Gastrocnemius medialis (tissue), 4 donors: Measurements from ENCODE around the gene CAVIN2. TPM values are rescaled to one million over a fixed set of nuclear protein-coding genes. Genes with fewer than 3 reads are reported as not detected.

Experiments used
- ATAC-seq, 2 donors: fragments of 150-250 bp; one replicate each; pipeline ENCODE4 v1.9.1; 2016
- DNase-seq, 2 donors: peaks; one replicate each; pipeline ENCODE4 v3.0.0-alpha.2; 2019
- H3K27ac ChIP-seq, 4 donors: fragments of 200-600 bp; sonication (generic); 1 replicate in 1 of 4; 2 replicates in 3 of 4; pipeline ENCODE4 v1.5.1; 2016 to 2018; ENCODE audit warnings: mild to moderate bottlenecking in 2 of 4, moderate library complexity in 1 of 4
- H3K27me3 ChIP-seq, 3 donors: fragments of 200-600 bp; sonication (generic) in 2 of 3; 1 replicate in 1 of 3; 2 replicates in 2 of 3; pipeline versions ENCODE4 v1.5.1 to v1.6.0; 2016 to 2019; ENCODE audit warnings: mild to moderate bottlenecking in 1 of 3, moderate library complexity in 1 of 3
- H3K36me3 ChIP-seq, 2 donors: fragments of 200-600 bp; sonication (generic) in 1 of 2; one replicate each; pipeline ENCODE4 v1.5.1; 2017 to 2018
- H3K4me1 ChIP-seq, 2 donors: fragments of 200-600 bp; sonication (generic) in 1 of 2; one replicate each; pipeline ENCODE4 v1.5.1; 2016 to 2017; ENCODE audit warnings: mild to moderate bottlenecking in 2 of 2
- H3K4me3 ChIP-seq, 4 donors: fragments of 200-600 bp; sonication (generic) in 3 of 4; 1 replicate in 1 of 4; 2 replicates in 3 of 4; pipeline ENCODE4 v1.5.1; 2016 to 2019; ENCODE audit warnings: mild to moderate bottlenecking in 2 of 4
- H3K9me3 ChIP-seq, 3 donors: fragments of 200-600 bp; sonication (generic) in 2 of 3; 1 replicate in 1 of 3; 2 replicates in 2 of 3; pipeline ENCODE4 v1.5.1; 2016 to 2019
- CTCF ChIP-seq, 5 experiments: fragments of 450-650 bp in 3 of 5; fragments of 200-600 bp in 2 of 5; sonication (generic) in 2 of 5; IDR thresholded peaks in 4 of 5; conservative IDR thresholded peaks in 1 of 5; 1 replicate in 4 of 5; 2 replicates in 1 of 5; pipeline ENCODE4 v1.5.1; 2016 to 2019; ENCODE audit warnings: antibody characterized with exemption in 5 of 5, mild to moderate bottlenecking in 3 of 5, moderate library complexity in 3 of 5
- POLR2A ChIP-seq, 2 donors: fragments of 450-650 bp; IDR thresholded peaks; one replicate each; pipeline ENCODE4 v1.6.1; 2017; ENCODE audit warnings: antibody characterized with exemption in 2 of 2, mild to moderate bottlenecking in 2 of 2, moderate library complexity in 2 of 2
- in situ Hi-C, 4 donors: fragments of 200-750 bp; cut with MboI; loops; one replicate each; pipeline versions ENCODE4 v1.15.0 to v1.8.0; 2017; ENCODE audit warnings: low sequenced_read_pairs in 4 of 4
- intact Hi-C: fragments of 100-400 bp; cut with DNase I; formaldehyde crosslinking; loops from one replicate; pipeline ENCODE4 v1.15.1; 2023; ENCODE audit warnings: low total_unique reads
- total RNA-seq, 4 donors: library from RNA; depleted of rRNA; stranded (reverse); fragments of >200 nt; gene quantifications; one replicate each; pipeline versions ENCODE4 v1.1.0 to v1.2.3, GENCODE V29; 2016

Gene CAVIN2
- total RNA-seq, 4 donors from 2014 or later: 15.1 to 35.4 (median 31.1) TPM

- intact Hi-C loops (no loop called here), in situ Hi-C loops (no loop called here)
- DNase-seq (no peak), ATAC-seq (no peak)
- no peaks in the 10 kb centered on the region for H3K36me3 ChIP-seq
- TF ChIP-seq POLR2A (IDR thresholded peaks at IDR 0.05) (no peak), CTCF (IDR thresholded peaks at IDR 0.05 in 4 of 5, conservative IDR thresholded peaks at IDR 0.05 in 1 of 5) (no peak)
- no peak overlapping the region for H3K4me3 ChIP-seq
- H3K27ac ChIP-seq: no peak overlapping the region
- no peaks in the 10 kb centered on the region for H3K27me3 ChIP-seq
- H3K9me3 ChIP-seq: no peaks in the 10 kb centered on the region
- H3K4me1 ChIP-seq: no peaks in the 10 kb centered on the region
These were observed 45.5 kb upstream of the CAVIN2 start for GRCh38 chr2:191892391-191892790.

- intact Hi-C loops: no loop called here
- in situ Hi-C loops: no loop called here
- Histone ChIP-seq H3K4me1 (no peaks in the 10 kb centered on the region), H3K27ac (no peak overlapping the region), H3K4me3 (no peak overlapping the region), H3K36me3 (no peaks in the 10 kb centered on the region), H3K27me3 (no peaks in the 10 kb centered on the region), H3K9me3 (no peaks in the 10 kb centered on the region)
- no peak for ATAC-seq
- TF ChIP-seq CTCF (IDR thresholded peaks at IDR 0.05 in 4 of 5, conservative IDR thresholded peaks at IDR 0.05 in 1 of 5): no peak
- TF ChIP-seq POLR2A (IDR thresholded peaks at IDR 0.05): no peak
- no peak for DNase-seq
These were observed 44.8 kb upstream of the CAVIN2 start for GRCh38 chr2:191891656-191892055.

GRCh38 chr2:191889931-191890330, 43.0 kb upstream of the CAVIN2 start:
- Histone ChIP-seq H3K4me1 (no peaks in the 10 kb centered on the region), H3K36me3 (no peaks in the 10 kb centered on the region), H3K27me3 (no peaks in the 10 kb centered on the region), H3K4me3 (no peak overlapping the region), H3K27ac (no peak overlapping the region), H3K9me3 (no peaks in the 10 kb centered on the region)
- no peak for TF ChIP-seq POLR2A (IDR thresholded peaks at IDR 0.05)
- TF ChIP-seq CTCF (IDR thresholded peaks at IDR 0.05 in 4 of 5, conservative IDR thresholded peaks at IDR 0.05 in 1 of 5): no peak
- intact Hi-C loops: no loop called here
- DNase-seq: no peak
- in situ Hi-C loops: no loop called here
- no peak for ATAC-seq

- H3K9me3 ChIP-seq: no peaks in the 10 kb centered on the region
- no peaks in the 10 kb centered on the region for H3K27me3 ChIP-seq
- intact Hi-C loops: no loop called here
- no peaks in the 10 kb centered on the region for H3K36me3 ChIP-seq
- in situ Hi-C loops: no loop called here
- DNase-seq (no peak), ATAC-seq (no peak)
- TF ChIP-seq POLR2A (IDR thresholded peaks at IDR 0.05) (no peak), CTCF (IDR thresholded peaks at IDR 0.05 in 4 of 5, conservative IDR thresholded peaks at IDR 0.05 in 1 of 5) (no peak)
- no peak overlapping the region for H3K27ac ChIP-seq
- H3K4me3 ChIP-seq: no peak overlapping the region
- no peaks in the 10 kb centered on the region for H3K4me1 ChIP-seq
These were observed 41.7 kb upstream of the CAVIN2 start for GRCh38 chr2:191888400-191889166.

- Histone ChIP-seq H3K4me1 (no peaks in the 10 kb centered on the region), H3K4me3 (no peak overlapping the region), H3K9me3 (no peaks in the 10 kb centered on the region), H3K27ac (no peak overlapping the region), H3K36me3 (no peaks in the 10 kb centered on the region), H3K27me3 (no peaks in the 10 kb centered on the region)
- no peak for TF ChIP-seq POLR2A (IDR thresholded peaks at IDR 0.05)
- intact Hi-C loops: no loop called here
- DNase-seq (no peak), ATAC-seq (no peak)
- in situ Hi-C loops: no loop called here
These were observed 38.8 kb upstream of the CAVIN2 start for GRCh38 chr2:191885650-191886049.
